GM21390 (cell line): ENCODE measurements around the gene VANGL1.

Experiments used
- ATAC-seq: cut with Tn5 transposase; IDR thresholded peaks from one replicate; pipeline ENCODE4 v1.9.1; 2021; ENCODE audit not compliant: unreplicated experiment

The VANGL1 gene

GRCh38 chr1:115666702-115667101 lies 24.9 kb downstream of the VANGL1 start:
- no peak for ATAC-seq

- no peak for ATAC-seq
These were observed 26.8 kb downstream of the VANGL1 start for GRCh38 chr1:115668579-115668978.

- no peak for ATAC-seq
These were observed 27.4 kb downstream of the VANGL1 start for GRCh38 chr1:115669002-115669673.

- ATAC-seq: no peak
These were observed 28.1 kb downstream of the VANGL1 start for GRCh38 chr1:115669886-115670285.

- no peak for ATAC-seq
These were observed 28.9 kb downstream of the VANGL1 start for GRCh38 chr1:115670476-115671175.

GRCh38 chr1:115671176-115671934 lies 29.6 kb downstream of the VANGL1 start:
- ATAC-seq: no peak

- ATAC-seq: no peak
These were observed 30.6 kb downstream of the VANGL1 start for GRCh38 chr1:115672224-115673009.

- peak; percentile 29 for ATAC-seq
These were observed 34.9 kb downstream of the VANGL1 start for GRCh38 chr1:115676498-115677181.

GRCh38 chr1:115677182-115677555 lies 35.4 kb downstream of the VANGL1 start:
- ATAC-seq: peak; percentile 55

- ATAC-seq: no peak
These were observed 35.8 kb downstream of the VANGL1 start for GRCh38 chr1:115677565-115677964.

- ATAC-seq: no peak
These were observed 36.4 kb downstream of the VANGL1 start for GRCh38 chr1:115678141-115678540.

GRCh38 chr1:115679141-115679611 lies 37.4 kb downstream of the VANGL1 start:
- ATAC-seq: no peak

GRCh38 chr1:115680730-115681111 lies 39.0 kb downstream of the VANGL1 start:
- no peak for ATAC-seq

GRCh38 chr1:115682792-115683191 lies 41.0 kb downstream of the VANGL1 start:
- ATAC-seq: no peak

GRCh38 chr1:115685029-115685705 lies 43.4 kb downstream of the VANGL1 start:
- no peak for ATAC-seq

- no peak for ATAC-seq
These were observed 46.0 kb downstream of the VANGL1 start for GRCh38 chr1:115687744-115688143.

- no peak for ATAC-seq
These were observed 49.2 kb downstream of the VANGL1 start for GRCh38 chr1:115690972-115691371.

- no peak for ATAC-seq
These were observed 50.5 kb downstream of the VANGL1 start for GRCh38 chr1:115692224-115692623.

GRCh38 chr1:115694805-115695204 lies 53.0 kb downstream of the VANGL1 start:
- no peak for ATAC-seq

- no peak for ATAC-seq
These were observed 55.8 kb downstream of the VANGL1 start for GRCh38 chr1:115697619-115698018.
